Prostate gland (tissue), 2 donors: Measurements from ENCODE around the gene CATSPER1.

Source experiments
- CTCF ChIP-seq, 4 experiments: fragments of 200-600 bp in 2 of 4; fragments of 450-650 bp in 2 of 4; sonication (generic) in 2 of 4; IDR thresholded peaks; 1 replicate in 3 of 4; 2 replicates in 1 of 4; pipeline ENCODE4 v1.5.1; 2016 to 2019; ENCODE audit warnings: antibody characterized with exemption in 4 of 4, mild to moderate bottlenecking in 2 of 4, moderate library complexity in 2 of 4
- POLR2AphosphoS5 ChIP-seq: sonication (generic); formaldehyde crosslinking; IDR thresholded peaks from one replicate; pipeline ENCODE4 v1.6.1; 2017; ENCODE audit warnings: antibody characterized with exemption

- TF ChIP-seq CTCF (IDR thresholded peaks at IDR 0.05) (no peak), POLR2AphosphoS5 (no peak)
Measured at GRCh38 chr11:65987336-65987735, 38.9 kb downstream of the CATSPER1 start.
